ENCODE results near the gene EEPD1. TPM values are rescaled to one million over a fixed set of nuclear protein-coding genes. Genes with fewer than 3 reads are reported as not detected.

The EEPD1 gene
- total RNA-seq, 1 experiment from 2014 or later = 5.0 TPM

- TF ChIP-seq, protein P1, sequence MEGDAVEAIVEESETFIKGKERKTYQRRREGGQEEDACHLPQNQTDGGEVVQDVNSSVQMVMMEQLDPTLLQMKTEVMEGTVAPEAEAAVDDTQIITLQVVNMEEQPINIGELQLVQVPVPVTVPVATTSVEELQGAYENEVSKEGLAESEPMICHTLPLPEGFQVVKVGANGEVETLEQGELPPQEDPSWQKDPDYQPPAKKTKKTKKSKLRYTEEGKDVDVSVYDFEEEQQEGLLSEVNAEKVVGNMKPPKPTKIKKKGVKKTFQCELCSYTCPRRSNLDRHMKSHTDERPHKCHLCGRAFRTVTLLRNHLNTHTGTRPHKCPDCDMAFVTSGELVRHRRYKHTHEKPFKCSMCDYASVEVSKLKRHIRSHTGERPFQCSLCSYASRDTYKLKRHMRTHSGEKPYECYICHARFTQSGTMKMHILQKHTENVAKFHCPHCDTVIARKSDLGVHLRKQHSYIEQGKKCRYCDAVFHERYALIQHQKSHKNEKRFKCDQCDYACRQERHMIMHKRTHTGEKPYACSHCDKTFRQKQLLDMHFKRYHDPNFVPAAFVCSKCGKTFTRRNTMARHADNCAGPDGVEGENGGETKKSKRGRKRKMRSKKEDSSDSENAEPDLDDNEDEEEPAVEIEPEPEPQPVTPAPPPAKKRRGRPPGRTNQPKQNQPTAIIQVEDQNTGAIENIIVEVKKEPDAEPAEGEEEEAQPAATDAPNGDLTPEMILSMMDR (conservative IDR thresholded peaks at IDR 0.05) = no peak
- H3K36me3 Mint-ChIP-seq (ENCODE audit: insufficient read depth in 1 of 3, low read depth in 3 of 3) = peaks cover 0 to 11% (median 4%) of the 10 kb centered on the region in 3 experiments; a peak in 4 of 7 replicates
- Histone ChIP-seq H3K56ac (ENCODE audit: insufficient read length, low read depth, low read length) (no peak overlapping the region), H2BK20ac (ENCODE audit: low read depth, low read length, poor library complexity, severe bottlenecking) (no peak overlapping the region), H2BK15ac (ENCODE audit: low read depth, low read length) (no peak overlapping the region), H2AFZ (ENCODE audit: low read length) (no peak overlapping the region), H2BK5ac (ENCODE audit: insufficient read length, low read length) (no peak overlapping the region), H3K27ac (ENCODE audit: insufficient read length, low read depth, low read length) (no peak overlapping the region), H4K8ac (replicated peaks; ENCODE audit: insufficient read length, low read depth, low read length) (no peak overlapping the region), H3K4me2 (ENCODE audit: insufficient read depth, insufficient read length, low read length) (no peak overlapping the region), H3K9me3 (ENCODE audit: control insufficient read depth, low read depth, low read length) (no peaks in the 10 kb centered on the region), H3K79me2 (ENCODE audit: insufficient read depth, low read length) (no peaks in the 10 kb centered on the region), H3K4ac (ENCODE audit: low read depth, low read length) (no peak overlapping the region), H3K79me1 (ENCODE audit: insufficient read depth, low read depth, low read length, poor library complexity, severe bottlenecking) (no peaks in the 10 kb centered on the region), H2BK12ac (ENCODE audit: insufficient read length, low read depth, low read length) (no peak overlapping the region), H2AK5ac (ENCODE audit: insufficient read length, low read length) (no peak overlapping the region), H3K4me1 (ENCODE audit: insufficient read depth, low read length) (peaks cover 4% of the 10 kb centered on the region), H4K91ac (ENCODE audit: insufficient read length, low read depth, low read length) (no peak overlapping the region), H4K20me1 (ENCODE audit: control insufficient read depth, insufficient read depth, insufficient read length) (no peaks in the 10 kb centered on the region), H4K5ac (ENCODE audit: insufficient read length, low read depth, low read length) (no peak overlapping the region), H3K14ac (ENCODE audit: insufficient read depth, low read length) (no peak overlapping the region), H3K18ac (ENCODE audit: insufficient read length, low read depth, low read length) (no peak overlapping the region), H2BK120ac (ENCODE audit: low read depth, low read length, poor library complexity, severe bottlenecking) (no peak overlapping the region), H3T11ph (ENCODE audit: low read length) (no peak overlapping the region), H3K27me3 (ENCODE audit: insufficient read depth, low read length) (no peaks in the 10 kb centered on the region), H3K23ac (ENCODE audit: insufficient read length, low read depth, low read length) (no peak overlapping the region), H3K9ac (ENCODE audit: extremely low read depth, insufficient read length, low read length) (no peak overlapping the region), H3K23me2 (ENCODE audit: insufficient read length, low read depth, low read length, poor library complexity, severe bottlenecking) (no peaks in the 10 kb centered on the region)
- no peaks in the 10 kb centered on the region for H3K27me3 Mint-ChIP-seq (ENCODE audit: low read depth)
- WGBS (ENCODE audit: extremely low coverage, insufficient read length, low lambda C conversion rate) = no CpG with 5 or more reads among the region's 9 CpGs
- H3K9me3 Mint-ChIP-seq = no peaks in the 10 kb centered on the region
- H3K4me1 Mint-ChIP-seq = peaks cover 29 to 42% of the 10 kb centered on the region in 2 experiments
- DNase-seq = no peak
- H3K27ac Mint-ChIP-seq = peak overlapping the region in 1 of 3 experiments; percentile 75; a peak in 2 of 7 replicates
- H3K4me3 Mint-ChIP-seq = no peak overlapping the region
Measured at GRCh38 chr7:36300696-36301350, 147.8 kb downstream of the EEPD1 start.

Measured in H9 (cell line).